Activated T-helper 1 cell treated with anti-CD3 and anti-CD28 coated beads, Interleukin-12 subunit alpha, Interleukin-12 subunit beta, Interleukin-2, Interleukin-4 antibody, amounts not matched to agents 30 ng/mL and 10 ng/mL and 1 ng/mL, durations not matched to agents 14 hours and 24 hours and 36 hours (primary cell): ENCODE data around the gene TNFRSF6B. TPM values are rescaled to one million over a fixed set of nuclear protein-coding genes. Genes with fewer than 3 reads are reported as not detected.

Source experiments
- DNase-seq: peaks from one replicate; pipeline ENCODE4 v3.0.0; 2021; ENCODE audit warnings: low spot score
- H3K27ac Mint-ChIP-seq: one replicate; pipeline ENCODE4 v1.8.0; 2021; ENCODE audit warnings: mild to moderate bottlenecking, mixed read lengths
- H3K27me3 Mint-ChIP-seq: one replicate; pipeline ENCODE4 v1.8.0; 2022; ENCODE audit warnings: mild to moderate bottlenecking, moderate library complexity, mixed read lengths; ENCODE audit not compliant: insufficient read depth
- H3K36me3 Mint-ChIP-seq: one replicate; pipeline ENCODE4 v1.8.0; 2021; ENCODE audit warnings: low read depth, mixed read lengths
- H3K4me1 Mint-ChIP-seq: one replicate; pipeline ENCODE4 v1.8.0; 2021; ENCODE audit warnings: low read depth, mixed read lengths
- H3K4me3 Mint-ChIP-seq: one replicate; pipeline ENCODE4 v1.8.0; 2021; ENCODE audit warnings: mild to moderate bottlenecking, moderate library complexity, mixed read lengths
- H3K9me3 Mint-ChIP-seq: one replicate; pipeline ENCODE4 v1.8.0; 2021; ENCODE audit warnings: mixed read lengths
- intact Hi-C: fragments of 100-400 bp; cut with micrococcal nuclease; formaldehyde crosslinking; loops from one replicate; pipeline ENCODE4 v1.15.1; 2024
- total RNA-seq: library from RNA; stranded (reverse); gene quantifications from 2 replicates; pipeline ENCODE4 v1.2.3, GENCODE V29; 2022

Gene TNFRSF6B
- total RNA-seq, 1 donor from 2014 or later: not detected

DNA sequence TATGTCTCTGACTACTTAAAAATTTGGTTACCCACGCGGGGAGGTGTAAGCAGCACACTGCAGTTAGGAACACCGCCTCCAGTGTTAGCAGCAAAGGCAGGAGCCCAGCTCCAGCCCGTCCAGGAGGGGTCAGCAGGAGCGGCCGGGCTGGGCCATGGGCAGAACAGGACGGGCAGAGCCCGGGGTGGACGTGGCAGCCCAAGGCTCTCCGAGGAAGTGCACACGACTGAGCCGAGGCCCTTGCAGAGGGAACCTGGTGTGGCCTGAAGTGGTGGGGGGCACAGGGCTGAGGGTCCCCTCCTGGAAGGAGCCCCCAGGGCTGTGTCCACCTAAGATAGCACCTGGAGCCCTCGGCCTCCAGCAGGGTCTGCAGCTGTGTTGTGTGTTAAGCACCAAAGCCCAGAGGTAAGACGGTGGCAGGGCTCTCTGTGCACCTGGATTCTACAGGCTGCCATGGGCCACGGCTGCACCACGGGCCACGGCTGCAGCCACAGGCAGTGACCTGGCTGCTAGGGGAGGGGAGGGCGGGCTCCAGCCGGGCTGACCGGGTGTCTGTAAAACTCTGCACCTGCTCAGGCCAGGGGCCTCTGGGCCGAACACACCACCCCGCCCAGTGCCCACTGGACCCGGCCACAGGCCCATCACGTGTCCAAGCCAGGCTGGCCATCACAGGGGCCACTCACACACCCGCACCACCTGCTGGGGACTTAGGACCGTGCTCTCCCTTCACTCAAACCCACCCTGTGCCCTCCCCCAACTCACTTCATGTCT, 49.7 kb downstream of the TNFRSF6B start:
- Mint-ChIP-seq H3K4me3 (no peak overlapping the region), H3K27ac (no peak overlapping the region)
- intact Hi-C loops: no loop called here

DNA sequence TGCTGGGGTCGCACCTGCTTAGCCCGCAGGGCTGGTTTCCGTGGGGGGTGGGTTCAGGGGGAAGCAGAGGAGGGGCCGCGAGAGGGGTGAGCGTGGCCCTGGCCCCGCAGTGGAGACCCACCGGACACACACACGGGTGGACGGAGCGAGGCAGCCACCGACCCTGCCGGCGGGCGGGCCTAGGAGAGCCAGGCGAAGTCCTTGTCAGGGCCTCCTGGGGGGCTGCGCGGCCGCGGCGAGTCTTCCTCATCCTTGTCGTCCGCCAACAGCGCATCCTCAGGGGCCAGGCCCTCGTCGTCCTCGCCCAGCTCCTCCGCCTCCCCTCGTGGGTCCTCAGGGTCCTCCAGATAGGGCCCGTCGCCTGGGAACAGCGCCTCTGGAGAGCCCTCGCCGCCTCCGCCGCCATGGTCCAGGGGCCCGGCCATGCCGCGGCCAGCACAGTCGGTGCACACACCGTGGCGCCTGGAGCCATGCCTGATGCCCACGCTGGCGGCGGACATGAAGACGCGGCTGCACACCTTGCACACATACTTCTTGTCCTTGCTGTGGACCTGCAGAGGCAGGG, 50.4 kb downstream of the TNFRSF6B start:
- Mint-ChIP-seq H3K27ac (no peak overlapping the region), H3K4me3 (no peak overlapping the region), H3K4me1 (peaks cover 10% of the 10 kb centered on the region), H3K36me3 (peaks cover 4% of the 10 kb centered on the region), H3K27me3 (no peaks in the 10 kb centered on the region), H3K9me3 (no peaks in the 10 kb centered on the region)
- intact Hi-C loops: no loop called here
- no peak for DNase-seq

More for the DNA sequence above, 49.7 kb downstream of the TNFRSF6B start:
- DNase-seq: no peak
- Mint-ChIP-seq H3K9me3 (no peaks in the 10 kb centered on the region), H3K36me3 (peaks cover 4% of the 10 kb centered on the region), H3K4me1 (peaks cover 8% of the 10 kb centered on the region), H3K27me3 (no peaks in the 10 kb centered on the region)

DNA sequence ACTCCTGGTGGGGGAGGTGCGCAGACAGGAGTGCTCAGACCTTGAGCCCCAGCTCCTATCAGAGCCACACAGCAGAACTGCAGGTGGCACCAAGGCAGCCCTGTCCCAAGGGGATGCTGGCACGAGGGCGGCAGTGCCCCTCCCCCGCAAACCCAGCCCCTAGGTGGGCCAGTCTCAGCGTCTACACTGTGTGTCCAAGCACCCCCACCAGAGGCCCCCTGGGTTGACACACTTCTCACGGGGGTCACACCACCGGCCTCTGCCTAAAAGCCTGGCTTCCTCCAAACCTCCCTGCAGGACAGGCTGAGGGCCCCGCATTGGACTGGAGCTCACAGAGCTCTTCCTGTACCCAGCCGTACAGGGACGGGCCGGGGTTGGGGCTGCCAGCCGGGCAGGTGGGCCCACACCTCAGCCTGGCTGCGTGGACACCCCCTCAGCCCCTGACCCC, 51.2 kb downstream of the TNFRSF6B start:
- intact Hi-C loops: no loop called here
- peaks cover 10% of the 10 kb centered on the region for H3K4me1 Mint-ChIP-seq
- H3K27ac Mint-ChIP-seq: no peak overlapping the region
- no peak for DNase-seq
- no peaks in the 10 kb centered on the region for H3K9me3 Mint-ChIP-seq
- no peak overlapping the region for H3K4me3 Mint-ChIP-seq
- peaks cover 4% of the 10 kb centered on the region for H3K36me3 Mint-ChIP-seq
- no peaks in the 10 kb centered on the region for H3K27me3 Mint-ChIP-seq

Other genes with a start within 250 kb of the TNFRSF6B start
- not detected in 2 replicates for gene KCNQ2, start 224.0 kb upstream of the TNFRSF6B start, total RNA-seq
- gene EEF1A2, start 197.6 kb upstream of the TNFRSF6B start, total RNA-seq: 0.80 and 1.1 TPM in 2 replicates
- 117 and 122 TPM in 2 replicates for gene PPDPF, start 175.9 kb upstream of the TNFRSF6B start, total RNA-seq
- 0.16 and 0.29 TPM in 2 replicates for gene PTK6, start 159.3 kb upstream of the TNFRSF6B start, total RNA-seq
- not detected in 2 replicates for gene SRMS, start 148.9 kb upstream of the TNFRSF6B start, total RNA-seq
- 0.15 and 0.26 TPM in 2 replicates for gene FNDC11, start 142.5 kb upstream of the TNFRSF6B start, total RNA-seq
- 17.9 and 18.9 TPM in 2 replicates for gene HELZ2, start 122.4 kb upstream of the TNFRSF6B start, total RNA-seq
- 13.4 and 13.7 TPM in 2 replicates for gene GMEB2, start 69.6 kb upstream of the TNFRSF6B start, total RNA-seq
- 5.3 and 5.5 TPM in 2 replicates for gene STMN3, start 43.2 kb upstream of the TNFRSF6B start, total RNA-seq
- gene RTEL1, start 38.3 kb upstream of the TNFRSF6B start, total RNA-seq: 54.4 and 55.5 TPM in 2 replicates
- gene ARFRP1, start 11.3 kb downstream of the TNFRSF6B start, total RNA-seq: 71.8 and 73.5 TPM in 2 replicates
- 34.5 and 36.7 TPM in 2 replicates for gene ZGPAT, start 11.4 kb downstream of the TNFRSF6B start, total RNA-seq
- gene LIME1, start 40.0 kb downstream of the TNFRSF6B start, total RNA-seq: 12.1 TPM in 2 replicates
- gene SLC2A4RG, start 43.1 kb downstream of the TNFRSF6B start, total RNA-seq: 34.7 and 38.3 TPM in 2 replicates
- gene ZBTB46, start 134.6 kb downstream of the TNFRSF6B start, total RNA-seq: 1.1 and 1.2 TPM in 2 replicates
- gene ABHD16B, start 164.8 kb downstream of the TNFRSF6B start, total RNA-seq: not detected in 2 replicates
- 65.9 and 73.2 TPM in 2 replicates for gene TPD52L2, start 168.6 kb downstream of the TNFRSF6B start, total RNA-seq
- 47.5 and 48.2 TPM in 2 replicates for gene DNAJC5, start 198.5 kb downstream of the TNFRSF6B start, total RNA-seq